ENCODE results near the gene STXBP1.

- TF ChIP-seq ZNF114 (CRISPR knock-in tag; IDR thresholded peaks at IDR 0.05) (no peak), CTCF (conservative IDR thresholded peaks at IDR 0.05; ENCODE audit: low read depth in 2 of 2) (no peak), EZH2phosphoT487 (IDR thresholded peaks at IDR 0.05; ENCODE audit: unreplicated experiment) (no peak), EZH2 (IDR thresholded peaks at IDR 0.05; ENCODE audit: low read depth, unreplicated experiment) (no peak), POLR2AphosphoS5 (IDR thresholded peaks at IDR 0.05; ENCODE audit: low read depth) (no peak), REST (IDR thresholded peaks at IDR 0.05; ENCODE audit: unreplicated experiment) (no peak), STAT1 (IDR thresholded peaks at IDR 0.05; ENCODE audit: unreplicated experiment) (no peak), CREB1 (CRISPR knock-in tag; IDR thresholded peaks at IDR 0.05; ENCODE audit: low read depth) (no peak)
- TF ChIP-seq, protein P1, sequence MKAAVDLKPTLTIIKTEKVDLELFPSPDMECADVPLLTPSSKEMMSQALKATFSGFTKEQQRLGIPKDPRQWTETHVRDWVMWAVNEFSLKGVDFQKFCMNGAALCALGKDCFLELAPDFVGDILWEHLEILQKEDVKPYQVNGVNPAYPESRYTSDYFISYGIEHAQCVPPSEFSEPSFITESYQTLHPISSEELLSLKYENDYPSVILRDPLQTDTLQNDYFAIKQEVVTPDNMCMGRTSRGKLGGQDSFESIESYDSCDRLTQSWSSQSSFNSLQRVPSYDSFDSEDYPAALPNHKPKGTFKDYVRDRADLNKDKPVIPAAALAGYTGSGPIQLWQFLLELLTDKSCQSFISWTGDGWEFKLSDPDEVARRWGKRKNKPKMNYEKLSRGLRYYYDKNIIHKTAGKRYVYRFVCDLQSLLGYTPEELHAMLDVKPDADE (IDR thresholded peaks at IDR 0.05): no peak
- TF ChIP-seq, protein P2, sequence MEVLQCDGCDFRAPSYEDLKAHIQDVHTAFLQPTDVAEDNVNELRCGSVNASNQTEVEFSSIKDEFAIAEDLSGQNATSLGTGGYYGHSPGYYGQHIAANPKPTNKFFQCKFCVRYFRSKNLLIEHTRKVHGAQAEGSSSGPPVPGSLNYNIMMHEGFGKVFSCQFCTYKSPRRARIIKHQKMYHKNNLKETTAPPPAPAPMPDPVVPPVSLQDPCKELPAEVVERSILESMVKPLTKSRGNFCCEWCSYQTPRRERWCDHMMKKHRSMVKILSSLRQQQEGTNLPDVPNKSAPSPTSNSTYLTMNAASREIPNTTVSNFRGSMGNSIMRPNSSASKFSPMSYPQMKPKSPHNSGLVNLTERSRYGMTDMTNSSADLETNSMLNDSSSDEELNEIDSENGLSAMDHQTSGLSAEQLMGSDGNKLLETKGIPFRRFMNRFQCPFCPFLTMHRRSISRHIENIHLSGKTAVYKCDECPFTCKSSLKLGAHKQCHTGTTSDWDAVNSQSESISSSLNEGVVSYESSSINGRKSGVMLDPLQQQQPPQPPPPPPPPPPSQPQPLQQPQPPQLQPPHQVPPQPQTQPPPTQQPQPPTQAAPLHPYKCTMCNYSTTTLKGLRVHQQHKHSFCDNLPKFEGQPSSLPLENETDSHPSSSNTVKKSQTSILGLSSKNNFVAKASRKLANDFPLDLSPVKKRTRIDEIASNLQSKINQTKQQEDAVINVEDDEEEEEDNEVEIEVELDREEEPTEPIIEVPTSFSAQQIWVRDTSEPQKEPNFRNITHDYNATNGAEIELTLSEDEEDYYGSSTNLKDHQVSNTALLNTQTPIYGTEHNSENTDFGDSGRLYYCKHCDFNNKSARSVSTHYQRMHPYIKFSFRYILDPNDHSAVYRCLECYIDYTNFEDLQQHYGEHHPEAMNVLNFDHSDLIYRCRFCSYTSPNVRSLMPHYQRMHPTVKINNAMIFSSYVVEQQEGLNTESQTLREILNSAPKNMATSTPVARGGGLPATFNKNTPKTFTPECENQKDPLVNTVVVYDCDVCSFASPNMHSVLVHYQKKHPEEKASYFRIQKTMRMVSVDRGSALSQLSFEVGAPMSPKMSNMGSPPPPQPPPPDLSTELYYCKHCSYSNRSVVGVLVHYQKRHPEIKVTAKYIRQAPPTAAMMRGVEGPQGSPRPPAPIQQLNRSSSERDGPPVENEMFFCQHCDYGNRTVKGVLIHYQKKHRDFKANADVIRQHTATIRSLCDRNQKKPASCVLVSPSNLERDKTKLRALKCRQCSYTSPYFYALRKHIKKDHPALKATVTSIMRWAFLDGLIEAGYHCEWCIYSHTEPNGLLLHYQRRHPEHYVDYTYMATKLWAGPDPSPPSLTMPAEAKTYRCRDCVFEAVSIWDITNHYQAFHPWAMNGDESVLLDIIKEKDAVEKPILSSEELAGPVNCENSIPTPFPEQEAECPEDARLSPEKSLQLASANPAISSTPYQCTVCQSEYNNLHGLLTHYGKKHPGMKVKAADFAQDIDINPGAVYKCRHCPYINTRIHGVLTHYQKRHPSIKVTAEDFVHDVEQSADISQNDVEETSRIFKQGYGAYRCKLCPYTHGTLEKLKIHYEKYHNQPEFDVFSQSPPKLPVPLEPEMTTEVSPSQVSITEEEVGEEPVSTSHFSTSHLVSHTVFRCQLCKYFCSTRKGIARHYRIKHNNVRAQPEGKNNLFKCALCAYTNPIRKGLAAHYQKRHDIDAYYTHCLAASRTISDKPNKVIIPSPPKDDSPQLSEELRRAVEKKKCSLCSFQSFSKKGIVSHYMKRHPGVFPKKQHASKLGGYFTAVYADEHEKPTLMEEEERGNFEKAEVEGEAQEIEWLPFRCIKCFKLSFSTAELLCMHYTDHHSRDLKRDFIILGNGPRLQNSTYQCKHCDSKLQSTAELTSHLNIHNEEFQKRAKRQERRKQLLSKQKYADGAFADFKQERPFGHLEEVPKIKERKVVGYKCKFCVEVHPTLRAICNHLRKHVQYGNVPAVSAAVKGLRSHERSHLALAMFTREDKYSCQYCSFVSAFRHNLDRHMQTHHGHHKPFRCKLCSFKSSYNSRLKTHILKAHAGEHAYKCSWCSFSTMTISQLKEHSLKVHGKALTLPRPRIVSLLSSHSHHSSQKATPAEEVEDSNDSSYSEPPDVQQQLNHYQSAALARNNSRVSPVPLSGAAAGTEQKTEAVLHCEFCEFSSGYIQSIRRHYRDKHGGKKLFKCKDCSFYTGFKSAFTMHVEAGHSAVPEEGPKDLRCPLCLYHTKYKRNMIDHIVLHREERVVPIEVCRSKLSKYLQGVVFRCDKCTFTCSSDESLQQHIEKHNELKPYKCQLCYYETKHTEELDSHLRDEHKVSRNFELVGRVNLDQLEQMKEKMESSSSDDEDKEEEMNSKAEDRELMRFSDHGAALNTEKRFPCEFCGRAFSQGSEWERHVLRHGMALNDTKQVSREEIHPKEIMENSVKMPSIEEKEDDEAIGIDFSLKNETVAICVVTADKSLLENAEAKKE (CRISPR knock-in tag; IDR thresholded peaks at IDR 0.05): no peak
Observed at GRCh38 chr9:127721391-127721821, 109.3 kb downstream of the STXBP1 start.

Data from GM23338 (cell line).